H1 (cell line): ENCODE data around the gene LAMTOR4. TPM values are rescaled to one million over a fixed set of nuclear protein-coding genes. Genes with fewer than 3 reads are reported as not detected.

Experiments used
- CBX5 ChIP-seq: fragments of 300-800, 300-1000 bp; sonication (generic); IDR thresholded peaks from 2 replicates; pipeline ENCODE4 v1.7.1; 2016; ENCODE audit warnings: antibody characterized with exemption, low read length, low read depth
- CBX8 ChIP-seq: fragments of 300-800, 300-1000 bp; sonication (generic); IDR thresholded peaks from 2 replicates; pipeline ENCODE4 v1.7.1; 2016; ENCODE audit warnings: low read depth, low read length, borderline replicate concordance
- CHD1 ChIP-seq: IDR thresholded peaks from 2 replicates; pipeline ENCODE4 v1.6.1; 2012; ENCODE audit warnings: low read depth, low read length, improper control_type of control experiment
- SIRT6 ChIP-seq: IDR thresholded peaks from one replicate; pipeline ENCODE4 v1.7.1; 2012; ENCODE audit warnings: low read length, inconsistent platforms
- SP1 ChIP-seq: IDR thresholded peaks from 2 replicates; pipeline ENCODE4 v1.6.1; 2011; ENCODE audit warnings: low read depth, low read length
- polyA plus RNA-seq, 7 experiments: library from polyadenylated mRNA; depleted of rRNA in 3 of 7; stranded (reverse) in 5 of 7; unstranded in 2 of 7; fragments of >200 nt in 5 of 7; fragments of 200-250 nt in 2 of 7; gene quantifications; 1 replicate in 5 of 7; 2 replicates in 1 of 7; 4 replicates in 1 of 7; pipeline versions ENCODE4 v1.2.1 to v1.2.3, GENCODE V29; 2011 to 2013; ENCODE audit warnings: missing spikeins in 2 of 7, mixed read lengths in 2 of 7
- total RNA-seq: library from RNA; stranded (reverse); fragmentation: NEBNext Ultra II Directional; extraction: Animal tissue kit (Norgen Biotek cat#: 25700); gene quantifications from 2 replicates; pipeline ENCODE4 v1.2.1, GENCODE V29; 2021

Gene LAMTOR4
- total and polyA plus RNA-seq, 2 of the 8 experiments (the other 6 are each of a cell fraction or from before 2014, with no cell fraction given): 153 to 622 TPM

DNA sequence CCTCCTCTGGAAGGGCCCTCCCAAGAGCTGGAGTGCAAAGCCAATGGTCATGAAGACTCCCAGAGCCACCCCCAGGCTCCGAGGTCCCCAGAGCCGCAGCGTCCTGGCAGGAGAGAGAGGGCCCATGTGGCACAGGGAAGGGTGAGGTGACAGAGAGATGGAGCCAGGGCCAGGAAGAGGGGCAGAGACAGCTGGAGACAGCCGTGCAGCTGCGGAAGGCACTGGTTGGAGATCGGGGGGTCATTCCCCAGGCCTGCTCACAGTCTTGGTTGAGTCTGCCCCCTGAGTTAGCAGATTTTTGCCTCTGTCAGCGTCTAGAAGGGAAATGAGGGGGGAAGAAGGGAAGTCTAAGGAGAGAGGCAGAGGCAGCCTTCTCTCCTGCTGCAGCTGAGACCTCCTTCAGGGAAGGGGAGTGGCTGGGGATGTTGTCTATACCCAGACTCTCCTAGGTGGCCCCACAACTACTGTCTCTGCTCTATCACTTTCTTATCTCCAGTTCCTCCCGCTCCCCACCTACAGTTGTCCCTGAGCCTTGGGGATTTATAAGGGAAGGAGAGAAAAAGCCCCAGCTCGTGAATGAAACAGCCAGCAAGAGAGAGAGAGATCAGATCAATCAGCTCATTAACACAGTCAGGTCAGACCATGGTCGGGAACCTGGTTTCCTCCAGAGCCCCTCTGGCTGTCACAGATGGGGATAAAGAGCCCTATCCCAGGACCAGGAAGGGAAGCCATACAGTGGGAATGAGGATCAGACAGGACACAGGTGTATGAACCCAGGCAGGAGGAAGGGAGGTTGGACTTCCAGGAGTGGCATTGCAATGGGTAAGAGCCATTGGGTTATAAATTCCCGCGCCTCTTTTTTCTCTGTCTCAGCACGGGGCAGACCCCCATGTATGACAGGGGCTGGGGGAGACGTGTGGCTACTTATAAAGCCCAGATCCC lies 18.5 kb downstream of the LAMTOR4 start (continued):
- TF ChIP-seq CBX5 (no peak), SIRT6 (no peak), SP1 (no peak), CHD1 (no peak), CBX8 (no peak)
